CD4-positive, alpha-beta T cell treated with Interleukin-17A for 1 hour (primary cell): Measurements from ENCODE around the gene TEDC2.
A peak's percentile ranks its signal among the peaks of the same experiment; 100 is the strongest.
"Not testable (repeated sequence)": the region's sequence is repeated elsewhere in the genome, so short reads cannot be mapped to it uniquely, and the experiment has no call there.

ENCODE experiments used
- DNase-seq: peaks from one replicate; pipeline ENCODE4 v3.0.0-alpha.2; 2020

TEDC2 gene, protein sequence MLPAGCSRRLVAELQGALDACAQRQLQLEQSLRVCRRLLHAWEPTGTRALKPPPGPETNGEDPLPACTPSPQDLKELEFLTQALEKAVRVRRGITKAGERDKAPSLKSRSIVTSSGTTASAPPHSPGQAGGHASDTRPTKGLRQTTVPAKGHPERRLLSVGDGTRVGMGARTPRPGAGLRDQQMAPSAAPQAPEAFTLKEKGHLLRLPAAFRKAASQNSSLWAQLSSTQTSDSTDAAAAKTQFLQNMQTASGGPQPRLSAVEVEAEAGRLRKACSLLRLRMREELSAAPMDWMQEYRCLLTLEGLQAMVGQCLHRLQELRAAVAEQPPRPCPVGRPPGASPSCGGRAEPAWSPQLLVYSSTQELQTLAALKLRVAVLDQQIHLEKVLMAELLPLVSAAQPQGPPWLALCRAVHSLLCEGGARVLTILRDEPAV

DNA sequence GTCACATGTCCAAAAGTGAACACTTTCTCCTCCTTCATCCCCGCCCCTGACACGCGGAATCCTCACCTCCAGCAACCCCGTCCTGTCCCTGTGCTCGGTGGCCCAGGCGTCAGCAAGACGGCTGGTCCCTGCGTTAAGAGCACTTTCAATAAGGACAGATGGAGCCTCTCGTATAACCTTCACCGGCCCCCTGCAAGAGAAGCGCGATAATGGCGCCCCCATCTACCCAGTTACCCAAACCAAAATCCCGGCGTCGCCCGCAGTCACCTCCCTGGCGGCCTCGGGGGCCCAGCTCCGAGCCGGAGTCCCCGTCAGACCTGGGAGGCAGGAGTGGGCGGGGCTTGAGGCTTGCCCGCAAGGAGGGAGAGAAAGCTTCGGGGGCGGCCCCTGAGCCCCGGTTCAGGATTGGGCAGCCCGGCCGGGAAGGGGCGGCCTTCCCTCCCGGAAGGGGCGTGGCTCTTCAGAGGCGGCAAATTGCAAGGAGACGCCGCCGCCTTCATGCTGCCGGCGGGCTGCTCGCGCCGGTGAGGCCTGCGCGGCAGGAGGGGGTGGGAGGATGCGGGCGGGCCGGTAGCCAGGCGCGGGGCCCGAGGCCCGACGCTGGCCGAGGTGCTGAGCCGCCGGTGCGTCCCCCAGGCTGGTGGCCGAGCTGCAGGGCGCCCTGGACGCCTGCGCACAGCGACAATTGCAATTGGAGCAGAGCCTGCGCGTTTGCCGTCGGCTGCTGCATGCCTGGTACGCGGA lies at the start of gene TEDC2:
TEDC2 (plus strand) TSS at position 463 of the 744 bp plus-strand sequence; CDS start at position 499, 36 bp downstream.
- peak; percentile 96 for DNase-seq

DNA sequence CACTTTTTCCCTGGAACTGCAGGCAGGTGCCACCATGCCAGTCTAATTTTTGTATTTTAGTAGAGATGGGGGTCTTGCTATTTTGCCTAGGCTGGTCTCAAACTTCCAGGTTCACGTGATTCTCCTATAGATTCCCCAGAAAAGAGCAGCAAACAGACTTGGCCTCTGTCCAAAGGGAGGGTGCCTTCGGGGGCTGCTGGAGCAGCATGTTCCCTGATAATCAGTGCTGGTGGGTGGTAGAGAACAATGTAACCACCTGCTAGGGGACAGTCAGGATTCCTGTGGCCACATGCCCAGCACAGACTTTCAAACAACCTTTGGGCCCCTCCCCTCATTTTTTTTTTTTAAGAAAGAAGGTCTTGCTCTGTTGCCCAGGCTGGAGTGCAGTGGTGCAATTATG lies 44.8 kb upstream of the TEDC2 start:
- DNase-seq = no peak

- no peak for DNase-seq
Measured at GRCh38 chr16:2420035-2420434, 39.9 kb upstream of the TEDC2 start.

DNA sequence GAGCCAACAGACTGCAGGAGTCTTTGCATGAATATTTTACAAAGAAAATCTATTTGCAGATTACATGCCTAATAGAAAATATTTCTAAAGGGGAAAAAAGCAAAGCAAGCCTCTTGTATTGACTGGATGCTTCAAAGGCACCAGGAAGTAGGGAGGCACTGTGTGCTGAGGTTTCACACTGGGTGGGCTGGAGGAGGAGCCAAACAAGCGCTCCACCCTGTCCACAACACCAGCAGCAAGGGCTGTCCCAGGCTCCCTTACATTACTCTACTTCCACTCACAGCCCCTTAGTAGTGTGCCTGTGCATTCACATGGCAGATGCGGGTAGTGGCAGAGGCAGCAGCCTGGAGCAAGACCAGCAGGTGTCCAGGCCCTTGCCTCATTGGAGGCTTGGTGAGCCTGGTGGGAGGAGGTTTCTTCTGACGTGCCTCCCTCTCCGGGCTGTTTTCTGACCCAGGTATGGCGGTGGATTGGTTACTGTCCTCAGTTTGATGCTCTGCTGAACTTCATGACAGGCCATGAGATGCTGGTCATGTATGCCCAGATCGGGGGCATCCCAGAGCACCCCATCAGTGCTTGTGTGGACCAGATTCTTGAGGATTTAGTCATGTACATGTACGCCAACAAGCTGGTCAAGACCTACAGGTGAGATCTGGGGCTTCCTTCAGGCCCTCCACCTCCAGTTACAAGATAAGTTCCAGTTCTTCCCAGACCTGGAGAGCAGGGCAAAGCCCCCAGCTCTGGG lies 37.6 kb upstream of the TEDC2 start:
- peak; percentile 14 for DNase-seq

DNA sequence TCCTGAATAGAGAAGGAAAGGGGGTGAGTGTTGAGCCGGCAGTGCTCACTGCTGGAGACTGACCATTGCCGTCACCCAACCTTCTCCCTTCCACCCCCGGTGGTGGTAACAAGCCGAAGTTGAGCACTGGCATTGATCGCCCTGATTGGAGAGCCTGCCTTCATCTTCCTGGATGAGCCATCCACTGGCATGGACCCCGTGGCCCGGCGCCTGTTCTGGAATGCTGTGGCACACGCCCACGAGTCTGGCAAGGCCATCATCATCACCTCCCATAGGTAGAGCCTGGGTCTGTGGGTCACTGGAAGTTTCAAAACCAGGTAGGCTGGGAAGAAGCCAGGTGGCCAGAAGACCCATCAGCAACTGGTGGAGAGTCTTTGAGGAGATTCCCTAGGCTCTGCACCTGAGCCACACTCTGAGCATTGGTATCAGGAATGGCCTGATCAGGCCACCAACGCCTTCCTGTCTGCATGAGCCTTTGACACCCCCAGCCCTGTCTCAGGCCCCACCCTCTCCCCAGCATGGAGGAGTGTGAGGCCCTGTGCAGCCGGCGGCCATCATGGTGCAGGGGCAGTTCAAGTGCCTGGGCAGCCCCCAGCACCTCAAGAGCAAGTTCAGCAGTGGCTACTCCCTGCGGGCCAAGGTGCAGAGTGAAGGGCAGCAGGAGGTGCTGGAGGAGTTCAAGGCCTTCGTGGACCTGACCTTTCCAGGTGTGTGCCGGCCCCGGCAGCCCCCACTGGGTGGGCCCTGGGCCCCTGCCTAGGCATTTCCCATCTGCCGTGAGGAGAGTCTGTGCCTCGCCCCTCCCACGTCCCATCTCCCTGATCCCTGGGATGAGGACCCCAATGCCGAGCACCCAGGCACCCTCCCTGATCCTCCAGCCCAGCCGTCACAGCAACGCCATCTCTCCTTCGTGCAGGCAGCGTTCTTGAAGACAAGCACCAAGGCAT lies 35.6 kb upstream of the TEDC2 start:
- DNase-seq = no peak

- DNase-seq = no peak
Measured at GRCh38 chr16:2425008-2425518, 34.8 kb upstream of the TEDC2 start.

DNA sequence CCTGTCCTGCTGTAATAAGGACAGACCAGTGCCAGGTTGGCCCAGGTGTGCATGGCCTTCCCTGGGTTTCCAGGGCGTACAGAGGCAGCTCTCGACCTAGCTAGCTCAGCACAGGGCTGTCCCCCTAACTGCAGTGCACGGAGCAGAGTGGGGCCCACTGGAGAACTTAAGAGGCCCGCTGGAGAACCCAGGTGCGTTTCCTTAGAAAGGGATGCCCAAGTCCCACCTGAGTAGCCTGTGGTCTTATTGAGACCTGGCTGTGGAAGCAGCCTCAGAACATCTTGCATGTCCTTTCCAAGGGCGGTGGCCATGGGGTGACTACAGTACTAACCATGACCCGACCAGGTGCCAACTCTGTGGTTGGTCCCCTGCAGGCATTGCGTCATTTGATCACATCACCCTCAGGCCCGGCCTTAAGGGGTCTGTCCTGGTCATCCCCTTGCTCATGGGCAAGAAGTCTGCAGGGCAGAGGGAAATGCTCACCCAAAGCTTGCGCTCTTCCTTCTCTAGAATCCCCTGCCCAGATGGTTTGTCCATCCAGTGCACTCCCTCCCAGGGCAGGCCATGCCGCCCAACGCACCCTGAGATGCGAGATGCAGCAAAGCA lies 34.0 kb upstream of the TEDC2 start:
- no peak for DNase-seq

- DNase-seq = no peak
Measured at GRCh38 chr16:2426941-2427361, 33.0 kb upstream of the TEDC2 start.

DNA sequence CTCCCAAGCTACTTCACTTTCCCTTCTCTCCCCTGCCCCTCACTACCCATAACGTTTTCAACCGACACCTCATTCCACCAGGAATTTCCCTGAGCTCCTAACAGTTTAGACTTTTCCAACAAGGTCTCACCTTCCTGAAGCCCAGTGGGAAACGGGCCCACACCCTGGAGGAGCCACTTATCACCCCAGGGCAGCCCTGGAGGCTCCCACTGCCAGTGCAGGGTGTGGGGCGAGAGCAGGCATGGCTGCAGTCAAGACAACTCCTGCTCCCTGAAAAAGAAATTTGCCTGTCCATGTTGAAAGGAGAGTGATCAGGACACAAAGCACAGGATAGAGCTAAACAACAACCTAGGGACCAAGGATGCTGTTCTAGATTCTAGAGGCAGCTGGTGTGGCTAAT lies 32.4 kb upstream of the TEDC2 start:
- no peak for DNase-seq

GRCh38 chr16:2428051-2428783 lies 31.7 kb upstream of the TEDC2 start:
- peak; percentile 1 for DNase-seq

DNA sequence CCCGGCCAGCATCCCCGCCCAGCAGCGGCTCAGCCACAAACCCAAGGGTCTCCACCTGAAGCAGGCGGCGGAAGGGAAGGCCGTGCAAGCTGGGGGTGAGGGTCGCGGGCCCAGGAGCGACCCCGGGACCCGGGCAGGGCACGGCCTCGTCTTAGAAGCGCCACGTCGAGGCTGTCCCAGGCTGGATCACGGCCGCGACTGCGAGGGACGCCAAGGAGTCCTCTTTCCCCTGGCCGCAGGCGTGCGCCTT lies 31.2 kb upstream of the TEDC2 start:
- DNase-seq = no peak

DNA sequence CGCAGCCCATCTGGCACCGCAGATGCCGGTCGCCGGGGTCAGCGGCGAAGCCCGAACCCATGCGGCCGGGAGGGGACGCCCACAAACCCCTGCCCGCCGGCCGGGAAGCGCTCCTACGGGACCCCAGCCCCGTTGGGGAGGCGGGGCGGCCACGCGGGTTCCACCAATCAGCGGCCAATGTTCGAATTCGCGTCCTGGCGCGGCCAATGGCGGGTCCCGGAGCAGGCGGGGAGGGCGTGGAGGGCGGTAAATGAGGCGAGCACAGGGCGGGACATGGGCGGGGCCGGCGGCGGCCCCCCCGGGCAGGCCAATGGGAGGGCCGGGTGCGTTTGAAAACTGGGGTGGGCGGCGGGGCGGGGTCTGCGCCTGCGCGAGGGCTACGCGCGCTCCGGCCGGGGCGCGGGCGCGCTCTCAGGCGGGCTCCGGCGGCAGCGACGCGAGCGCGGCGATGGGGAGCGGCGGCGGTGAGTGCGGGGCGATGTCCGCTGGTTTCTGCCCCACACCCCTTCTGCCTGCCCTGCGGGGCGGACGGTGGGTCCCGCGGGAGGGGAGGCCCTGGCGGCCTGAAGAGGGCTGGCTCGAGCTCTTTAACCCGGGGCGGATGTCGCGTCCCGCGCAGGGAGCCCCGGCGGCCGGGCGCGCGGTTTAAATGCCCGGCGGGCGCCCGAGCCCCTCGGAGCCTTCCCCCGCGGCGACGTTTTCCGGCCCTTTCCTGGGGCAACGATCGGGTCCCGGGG lies 30.7 kb upstream of the TEDC2 start, which contains the start of gene CCNF:
CCNF (plus strand) TSS at position 414 of the 737 bp plus-strand sequence; CDS start at position 449, 35 bp downstream.
- peak; percentile 98 for DNase-seq

GRCh38 chr16:2429771-2430663 lies 29.9 kb upstream of the TEDC2 start:
- peak; percentile 36 for DNase-seq

DNA sequence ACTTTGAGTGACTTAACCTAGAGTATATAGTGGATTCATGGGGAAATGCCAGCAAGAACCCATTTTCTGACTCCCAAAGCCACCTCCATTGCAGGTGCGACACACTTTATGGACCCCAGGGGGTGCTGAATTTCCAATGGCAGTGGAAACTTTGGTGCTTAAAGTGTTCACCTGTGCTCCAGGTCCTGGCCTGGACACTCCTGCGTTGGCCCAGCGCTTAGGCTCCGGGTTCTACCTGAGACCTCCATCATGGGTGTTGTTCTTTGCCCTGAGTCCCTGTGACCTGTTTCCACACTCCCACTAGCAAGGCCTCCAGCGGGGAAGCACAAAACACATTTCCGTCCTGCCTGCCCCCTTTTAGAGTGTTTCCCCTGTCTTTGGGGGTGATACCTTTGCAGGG lies 27.6 kb upstream of the TEDC2 start:
- peak; percentile 9 for DNase-seq

GRCh38 chr16:2432801-2433505 lies 27.0 kb upstream of the TEDC2 start:
- no peak for DNase-seq

DNA sequence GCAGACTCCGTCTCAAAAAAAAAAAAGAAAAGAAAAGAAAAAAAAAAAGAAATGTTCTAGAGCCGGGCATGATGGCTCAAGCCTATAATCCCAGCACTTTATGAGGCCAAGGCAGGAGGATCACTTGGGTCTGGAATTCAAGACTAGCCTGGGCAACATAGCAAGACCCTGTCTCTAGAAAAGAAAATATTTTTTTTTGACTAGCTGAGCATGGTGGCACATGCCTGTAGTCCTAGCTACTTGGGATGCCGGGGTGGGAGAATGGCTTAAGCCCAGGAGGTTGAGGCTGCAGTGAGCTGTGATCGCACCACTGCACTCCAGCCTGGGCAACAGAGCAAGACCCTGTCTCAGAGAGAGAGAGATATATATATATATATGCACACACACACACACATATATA lies 24.7 kb upstream of the TEDC2 start:
- not testable (repeated sequence) for DNase-seq

DNA sequence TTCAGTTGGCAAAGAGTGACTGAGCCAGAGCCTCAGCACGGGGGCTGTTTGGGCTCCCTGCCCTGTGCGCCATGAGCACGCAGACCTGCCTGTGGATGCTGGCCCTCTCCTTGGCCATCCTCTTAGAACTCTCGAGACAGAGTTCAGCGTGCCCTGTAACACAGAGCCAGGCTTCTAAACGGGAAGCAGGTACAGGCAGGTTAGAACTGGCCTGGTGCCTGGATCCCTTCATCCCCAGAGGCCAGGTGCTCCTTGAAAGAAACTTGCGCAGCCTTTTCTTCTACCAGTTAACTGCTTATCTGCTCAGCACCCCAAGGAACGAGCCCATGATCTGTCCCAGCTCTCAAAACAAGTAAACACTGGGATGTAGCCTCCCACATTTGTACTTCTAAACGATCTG lies 23.8 kb upstream of the TEDC2 start:
- DNase-seq = no peak

DNA sequence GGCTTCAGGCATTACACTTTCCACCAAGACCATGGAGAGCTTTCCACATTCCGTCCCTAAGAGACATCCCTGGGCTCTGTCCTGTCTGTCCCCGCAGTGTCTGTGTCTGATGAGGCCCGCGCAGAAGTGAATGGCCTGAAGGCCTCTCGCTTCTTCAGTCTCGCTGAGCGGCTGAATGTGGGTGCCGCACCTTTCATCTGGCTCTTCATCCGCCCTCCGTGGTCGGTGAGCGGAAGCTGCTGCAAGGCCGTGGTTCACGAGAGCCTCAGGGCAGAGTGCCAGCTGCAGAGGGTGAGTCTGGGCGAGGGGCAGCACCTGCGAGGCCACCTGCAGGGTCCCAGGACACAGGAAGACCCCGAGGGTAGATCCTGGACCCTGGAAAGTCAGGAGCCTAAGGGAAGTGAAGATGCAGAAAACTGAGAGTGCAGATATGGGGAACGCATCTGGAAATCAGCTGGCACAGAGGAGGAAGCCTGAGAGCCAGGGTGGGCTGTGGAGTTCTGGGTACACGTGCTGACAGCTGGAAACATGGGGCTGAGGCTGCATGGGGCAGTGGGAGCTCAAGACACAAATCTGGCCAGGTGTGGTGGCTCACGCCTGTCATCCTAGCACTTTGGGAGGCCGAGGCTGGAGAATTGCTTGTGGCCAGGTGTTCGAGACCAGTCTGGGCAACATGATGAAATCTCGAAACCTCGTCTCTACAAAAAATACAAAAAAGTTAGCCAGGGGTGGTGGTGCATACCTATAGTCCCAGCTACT lies 22.7 kb upstream of the TEDC2 start:
- no peak for DNase-seq
